ENCODE measurements around the gene GPR78.
A peak's percentile ranks its signal among the peaks of the same experiment; 100 is the strongest.

GPR78 gene, protein sequence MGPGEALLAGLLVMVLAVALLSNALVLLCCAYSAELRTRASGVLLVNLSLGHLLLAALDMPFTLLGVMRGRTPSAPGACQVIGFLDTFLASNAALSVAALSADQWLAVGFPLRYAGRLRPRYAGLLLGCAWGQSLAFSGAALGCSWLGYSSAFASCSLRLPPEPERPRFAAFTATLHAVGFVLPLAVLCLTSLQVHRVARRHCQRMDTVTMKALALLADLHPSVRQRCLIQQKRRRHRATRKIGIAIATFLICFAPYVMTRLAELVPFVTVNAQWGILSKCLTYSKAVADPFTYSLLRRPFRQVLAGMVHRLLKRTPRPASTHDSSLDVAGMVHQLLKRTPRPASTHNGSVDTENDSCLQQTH

DNA sequence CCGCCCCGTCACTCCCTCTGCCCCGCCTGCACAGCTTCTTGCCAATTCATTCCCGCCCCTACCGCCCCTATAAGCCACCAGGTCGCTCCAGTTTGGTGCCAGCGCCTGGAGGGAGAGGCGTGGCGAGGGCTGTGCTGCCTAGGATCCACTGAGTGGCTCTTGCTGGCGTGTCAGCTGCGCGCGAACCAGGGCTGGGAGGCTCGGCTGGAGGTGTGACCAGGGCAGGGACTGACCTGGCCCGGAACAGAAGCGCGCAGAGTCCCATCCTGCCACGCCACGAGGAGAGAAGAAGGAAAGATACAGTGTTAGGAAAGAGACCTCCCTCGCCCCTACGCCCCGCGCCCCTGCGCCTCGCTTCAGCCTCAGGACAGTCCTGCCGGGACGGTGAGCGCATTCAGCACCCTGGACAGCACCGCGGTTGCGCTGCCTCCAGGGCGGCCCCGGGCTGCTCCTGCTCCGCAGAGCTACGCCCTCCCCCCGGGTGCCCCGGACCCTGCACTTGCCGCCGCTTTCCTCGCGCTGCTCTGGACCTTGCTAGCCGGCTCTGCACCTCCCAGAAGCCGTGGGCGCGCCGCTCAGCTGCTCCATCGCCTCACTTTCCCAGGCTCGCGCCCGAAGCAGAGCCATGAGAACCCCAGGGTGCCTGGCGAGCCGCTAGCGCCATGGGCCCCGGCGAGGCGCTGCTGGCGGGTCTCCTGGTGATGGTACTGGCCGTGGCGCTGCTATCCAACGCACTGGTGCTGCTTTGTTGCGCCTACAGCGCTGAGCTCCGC is at the start of gene GPR78:
Gene GPR78, plus strand, starts transcription at position 72 of the 773 bp plus-strand sequence. Its CDS starts 591 bp downstream, at position 663.
- peak; percentile 16 to 23 for DNase-seq (ENCODE audit: low read depth in 2 of 2)

- no peak for DNase-seq (ENCODE audit: low read depth in 2 of 2)
Observed at GRCh38 chr4:8532245-8532781, 47.9 kb upstream of the GPR78 start.

DNA sequence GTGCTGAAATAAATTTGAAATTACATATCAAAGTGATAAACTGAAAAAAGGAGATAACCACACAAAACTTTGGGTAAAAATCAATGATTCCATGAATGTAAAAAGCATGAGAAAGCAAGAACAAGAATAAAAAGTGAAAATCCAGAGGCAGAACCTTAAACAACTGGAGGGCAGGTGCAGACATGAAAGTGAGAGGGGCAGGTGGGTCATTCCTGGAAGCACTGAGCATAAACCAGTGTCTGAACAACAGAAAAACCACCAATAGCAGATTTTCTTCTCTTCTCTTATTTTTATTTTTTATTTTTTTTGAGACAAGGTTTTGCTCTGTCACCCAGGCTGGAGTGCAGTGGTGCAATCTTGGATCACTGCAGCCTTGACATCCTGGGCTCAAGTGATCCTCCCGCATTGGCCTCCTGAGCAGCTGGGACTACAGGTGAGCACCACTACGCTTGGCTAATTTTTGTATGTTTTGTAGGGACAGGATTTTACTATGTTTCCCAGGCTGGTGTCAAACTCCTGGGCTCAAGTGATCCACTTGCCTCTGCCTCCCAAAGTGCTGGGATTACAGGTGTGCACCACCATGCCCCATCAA is 46.8 kb upstream of the GPR78 start:
- DNase-seq (ENCODE audit: low read depth in 2 of 2): no peak

DNA sequence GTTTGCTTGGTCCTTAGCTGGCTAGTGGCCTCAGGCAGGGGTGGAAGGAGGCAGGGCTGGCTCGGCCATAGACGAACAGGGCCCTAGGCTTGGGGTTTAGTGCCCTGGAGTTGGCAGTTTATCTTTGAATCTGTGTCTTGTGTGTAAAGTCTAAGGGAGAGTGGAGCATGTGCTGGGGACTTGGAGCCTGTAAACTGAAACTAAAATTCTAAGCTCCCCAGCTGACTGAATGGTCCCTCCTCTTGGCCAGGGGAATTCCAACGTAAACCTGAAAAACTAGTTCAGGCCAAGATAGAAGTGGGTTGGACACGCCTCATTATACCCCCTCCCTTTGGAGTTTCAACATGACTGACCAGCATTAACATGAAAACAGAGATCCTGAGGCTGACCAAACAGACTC is 46.1 kb upstream of the GPR78 start:
- no peak for DNase-seq (ENCODE audit: low read depth in 2 of 2)

DNA sequence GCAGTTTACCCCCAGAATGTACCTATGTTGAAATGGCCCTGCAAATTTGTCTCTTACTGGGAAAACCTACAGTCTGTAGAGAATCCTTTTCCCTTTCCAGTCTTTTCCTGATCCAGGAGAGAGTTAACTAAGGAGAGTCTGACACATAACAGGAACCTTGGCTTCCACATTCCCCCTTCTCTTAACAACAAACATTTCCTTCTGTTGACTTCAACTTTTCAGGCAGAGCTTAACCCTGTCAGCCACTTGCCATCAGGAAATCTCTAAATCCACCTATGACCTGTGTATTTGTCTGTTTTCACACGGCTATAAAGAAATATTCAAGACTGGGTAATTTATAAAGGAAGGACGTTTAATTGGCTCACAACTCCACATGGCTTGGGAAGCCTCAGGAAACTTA is 45.6 kb upstream of the GPR78 start:
- DNase-seq (ENCODE audit: low read depth in 2 of 2): no peak

DNA sequence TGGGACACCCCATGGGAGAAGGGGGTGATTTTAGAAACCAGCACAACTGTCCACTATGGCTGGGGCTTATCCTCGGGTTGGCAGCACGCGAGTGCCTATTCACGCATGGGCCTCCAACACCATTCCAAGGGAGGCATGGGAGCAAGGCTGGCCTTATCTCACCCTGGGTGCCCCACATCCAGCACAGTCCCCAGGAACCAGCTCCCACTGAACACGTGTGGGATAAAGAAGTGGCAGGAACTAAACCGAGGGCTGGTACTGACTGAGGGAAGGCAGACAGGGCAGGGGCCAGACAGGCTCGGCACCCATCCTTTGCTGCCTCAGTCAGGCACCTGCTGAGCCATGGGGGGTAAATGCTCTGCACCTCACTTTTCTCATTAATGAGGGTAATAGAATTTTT is 43.7 kb upstream of the GPR78 start:
- DNase-seq (ENCODE audit: low read depth in 2 of 2): no peak

DNA sequence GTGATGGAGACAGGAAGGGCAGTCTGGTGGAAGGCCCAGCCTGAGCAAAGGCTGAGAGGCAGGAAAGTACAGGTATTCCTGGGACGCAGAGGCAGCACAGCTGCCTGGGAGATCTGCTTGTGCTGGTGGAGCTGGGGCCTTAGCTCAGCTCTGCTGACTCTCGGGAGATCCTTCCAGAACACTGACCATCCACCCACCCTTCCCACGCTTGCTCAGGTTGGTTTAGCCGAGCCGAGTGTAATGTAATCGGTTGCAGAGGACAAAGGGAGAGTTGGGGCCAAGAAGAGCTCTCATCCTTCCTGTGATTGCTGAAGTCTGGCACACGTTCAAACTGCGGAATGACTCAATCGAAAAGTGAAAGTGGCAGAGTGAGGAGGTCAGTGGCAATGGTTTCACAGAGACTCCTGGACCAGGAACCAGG is 43.1 kb upstream of the GPR78 start:
- no peak for DNase-seq (ENCODE audit: low read depth in 2 of 2)

GRCh38 chr4:8538076-8538702 is 42.0 kb upstream of the GPR78 start:
- DNase-seq (ENCODE audit: low read depth in 2 of 2): no peak

DNA sequence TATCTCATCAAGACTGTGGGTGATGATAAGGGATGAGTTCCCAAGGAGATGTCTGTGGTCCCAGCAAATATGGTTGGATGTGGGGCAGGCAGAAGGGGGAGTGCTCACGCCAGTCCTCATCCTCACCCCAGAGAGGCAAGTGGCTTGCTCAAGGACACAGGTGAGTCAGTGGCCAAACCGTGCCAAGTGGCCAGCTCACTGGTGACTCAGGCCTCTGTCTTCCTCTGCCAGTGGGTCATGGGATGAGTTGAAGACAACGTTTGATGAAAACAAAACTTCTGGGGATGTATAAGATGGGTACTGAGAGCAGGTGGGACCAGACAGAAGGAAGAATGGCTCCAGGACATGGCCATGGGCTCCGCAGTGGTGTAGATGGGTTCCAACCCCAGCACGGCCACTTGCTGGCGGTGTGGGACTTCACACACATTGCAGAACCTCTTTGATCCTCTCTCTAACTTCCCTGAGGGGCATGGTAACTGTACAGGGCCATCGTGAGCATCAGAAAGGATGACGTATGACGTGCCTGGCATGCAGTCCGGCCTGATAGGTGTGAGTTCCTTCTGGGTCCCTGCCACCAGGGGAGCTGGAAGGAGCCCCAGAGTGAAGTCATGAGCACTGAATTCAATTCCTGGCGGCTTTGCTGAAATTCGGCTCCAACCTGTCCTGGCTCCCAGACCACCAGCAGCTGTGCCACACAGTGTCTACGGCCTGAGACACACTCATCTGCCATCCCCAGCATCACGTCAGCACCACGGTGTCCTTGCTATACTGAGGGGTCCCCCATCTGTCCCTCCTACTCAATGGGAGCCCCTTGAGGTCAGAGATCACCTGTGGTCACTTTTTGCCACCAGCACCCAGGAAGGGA is 41.3 kb upstream of the GPR78 start:
- no peak for DNase-seq (ENCODE audit: low read depth in 2 of 2)

DNA sequence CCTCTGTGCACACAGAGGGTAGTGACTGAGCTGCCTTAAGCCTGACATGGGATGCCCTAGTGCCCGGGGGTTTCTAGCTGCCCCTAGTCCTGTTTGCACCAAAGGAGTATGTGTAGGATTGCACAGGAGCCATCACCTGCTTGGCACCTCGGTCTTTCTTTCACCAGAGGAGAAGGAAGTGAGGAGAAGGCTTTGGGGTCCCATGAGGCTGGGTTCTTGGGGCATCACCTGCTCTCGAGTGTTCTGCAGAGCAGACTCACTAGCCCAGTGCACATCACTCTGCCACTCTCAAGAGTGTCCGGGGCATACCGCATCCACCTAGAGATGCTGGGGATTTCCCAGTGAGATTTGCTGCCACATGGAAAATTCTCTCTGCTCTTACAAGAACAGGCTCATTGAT is 40.5 kb upstream of the GPR78 start:
- no peak for DNase-seq (ENCODE audit: low read depth in 2 of 2)

DNA sequence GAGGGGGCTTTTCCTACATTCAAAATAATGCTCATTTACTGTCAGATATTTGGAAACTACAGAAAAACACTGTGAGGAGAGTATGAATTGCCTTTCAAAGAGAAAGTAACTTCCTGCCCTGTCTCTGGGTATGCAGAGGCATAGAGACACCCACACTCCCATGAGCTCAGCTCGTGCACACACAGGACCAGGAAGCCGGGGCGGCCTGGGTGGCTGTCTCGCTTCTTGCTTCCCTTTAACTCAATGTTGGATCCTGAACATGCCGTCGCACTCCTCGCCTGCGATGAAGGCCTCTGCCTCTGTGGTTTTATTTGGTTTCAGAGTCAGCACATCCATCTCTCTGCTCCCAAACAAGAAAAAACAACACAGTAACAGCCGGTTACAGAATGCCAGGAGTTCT is 40.1 kb upstream of the GPR78 start:
- DNase-seq (ENCODE audit: low read depth in 2 of 2): peak in 1 of 2 donors; percentile 4

DNA sequence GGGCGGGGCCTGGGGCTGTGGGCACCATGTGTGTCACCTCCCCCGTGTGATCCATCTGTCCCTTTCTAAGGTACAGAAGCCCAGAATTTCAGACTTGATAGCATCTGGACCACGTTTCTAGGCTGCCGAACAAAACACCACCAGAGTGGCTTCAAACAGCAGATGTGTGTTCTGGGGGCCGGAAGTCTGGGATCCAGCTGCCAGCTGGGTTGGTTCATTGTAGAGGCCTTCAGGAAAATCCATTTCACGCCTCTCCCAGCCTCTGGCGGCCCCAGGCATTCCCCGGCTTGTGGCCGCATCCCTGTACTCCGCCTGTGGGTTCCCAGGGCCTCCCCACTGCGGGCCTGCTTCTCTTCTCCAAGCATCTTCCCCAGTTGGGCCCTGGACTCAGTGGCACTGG is 39.6 kb upstream of the GPR78 start:
- no peak for DNase-seq (ENCODE audit: low read depth in 2 of 2)

DNA sequence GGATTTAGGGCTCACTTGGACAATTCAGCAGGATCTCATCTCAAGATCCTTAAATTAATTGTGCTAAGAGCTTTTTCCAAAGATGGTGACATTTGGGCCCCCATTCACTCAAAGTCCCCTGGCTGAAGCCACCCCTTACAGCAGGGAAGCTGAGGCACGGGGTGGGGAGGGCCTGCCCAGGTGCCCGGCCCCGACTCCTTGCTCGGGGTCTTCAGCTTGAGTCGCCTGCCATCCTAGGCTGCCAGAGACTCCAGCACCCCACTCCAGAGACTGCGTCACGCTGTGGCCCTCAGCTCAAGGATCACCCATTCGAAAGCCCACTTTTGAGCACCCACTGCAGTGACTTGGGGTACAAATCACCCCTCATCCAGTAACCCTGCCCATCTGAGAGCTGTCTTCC is 39.2 kb upstream of the GPR78 start:
- DNase-seq (ENCODE audit: low read depth in 2 of 2): no peak

DNA sequence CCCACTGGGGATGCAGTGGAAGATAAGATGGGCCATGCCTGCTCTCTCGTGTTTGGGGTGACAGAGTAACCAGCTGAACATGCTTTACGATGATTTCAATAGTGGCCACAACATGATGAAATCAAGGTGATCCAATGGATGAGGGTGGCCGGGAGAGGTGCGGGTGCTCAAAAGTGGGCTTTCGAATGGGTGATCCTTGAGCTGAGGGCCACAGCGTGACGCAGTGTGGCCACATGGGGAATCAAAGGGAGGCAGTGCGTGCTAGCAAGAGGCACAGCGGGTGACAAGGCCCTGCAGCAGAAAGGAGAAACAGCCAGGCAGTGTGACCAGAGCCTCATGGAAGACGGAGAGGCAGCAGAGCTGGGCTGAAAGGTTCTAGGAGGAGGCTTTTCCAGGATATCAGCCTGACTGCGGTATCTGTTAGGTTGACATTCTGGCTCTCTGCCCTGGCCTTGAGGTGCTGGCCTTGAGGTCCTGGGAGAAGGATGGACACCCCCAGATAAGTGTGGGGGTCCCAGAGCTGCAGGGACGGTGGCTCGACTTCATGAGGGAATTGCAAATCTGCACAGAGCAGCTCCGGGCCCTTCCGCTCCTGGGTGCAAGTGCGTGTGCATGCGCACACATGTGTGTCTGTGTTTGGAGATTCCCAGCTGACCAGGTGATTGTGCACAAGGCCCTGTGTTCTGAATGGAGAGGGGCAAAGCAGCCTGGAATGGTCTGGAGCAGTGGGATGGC is 38.0 kb upstream of the GPR78 start:
- DNase-seq (ENCODE audit: low read depth in 2 of 2): no peak

DNA sequence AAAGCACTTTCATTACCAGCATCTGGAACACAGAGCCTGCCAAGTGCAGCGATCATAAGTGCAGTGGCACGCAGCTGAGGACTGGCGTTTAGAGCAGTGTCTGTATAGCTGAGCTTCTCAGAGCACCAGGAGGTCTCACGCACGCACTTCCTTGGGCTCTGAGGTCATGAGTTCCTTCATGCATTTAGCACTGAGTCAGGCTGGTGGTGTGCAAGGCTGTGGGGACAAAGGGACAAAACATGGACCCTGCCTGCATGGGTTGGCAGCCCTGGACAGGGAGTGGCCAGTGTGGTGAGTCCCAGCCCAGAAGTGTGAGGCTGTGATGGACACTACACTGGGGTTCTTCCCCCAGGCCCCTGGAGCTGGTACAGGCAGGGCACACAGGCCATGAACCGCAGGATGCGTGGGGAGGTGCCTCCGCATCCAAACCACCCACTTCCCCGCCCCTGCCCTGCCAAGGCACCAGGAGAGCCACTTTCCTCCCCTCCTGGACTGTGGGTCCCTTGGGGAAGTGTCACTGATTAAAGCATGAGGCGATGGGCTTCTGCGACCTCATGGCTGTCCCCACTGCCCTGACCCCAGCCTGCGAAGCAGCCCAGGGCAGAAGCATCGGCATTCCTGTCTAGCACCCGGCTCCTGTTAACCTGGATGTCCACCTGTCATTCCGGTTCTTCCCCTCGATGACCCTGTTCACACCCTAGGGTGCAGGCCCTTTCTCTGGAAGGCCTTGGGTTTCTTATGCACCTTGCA is 37.2 kb upstream of the GPR78 start:
- no peak for DNase-seq (ENCODE audit: low read depth in 2 of 2)

DNA sequence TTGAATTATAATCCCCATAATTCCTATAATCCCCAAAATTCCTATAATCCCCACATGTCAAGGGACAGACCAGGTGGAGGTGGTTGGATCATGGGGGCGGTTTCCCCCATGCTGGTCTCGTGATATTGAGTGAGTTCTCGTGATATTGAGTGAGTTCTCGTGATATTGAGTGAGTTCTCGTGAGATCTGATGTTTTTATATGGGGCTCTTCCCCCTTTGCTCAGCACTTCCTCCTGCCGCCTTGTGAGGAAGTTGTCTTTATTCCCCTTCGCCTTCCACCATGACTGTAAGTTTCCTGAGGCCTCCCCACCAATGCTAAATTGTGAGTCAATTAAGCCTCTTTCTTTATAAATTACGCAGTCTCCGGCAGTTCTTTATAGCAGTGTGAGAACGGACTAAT is 36.6 kb upstream of the GPR78 start:
- DNase-seq (ENCODE audit: low read depth in 2 of 2): no peak

- DNase-seq (ENCODE audit: low read depth in 2 of 2): no peak
Observed at GRCh38 chr4:8544282-8544681, 35.9 kb upstream of the GPR78 start.

DNA sequence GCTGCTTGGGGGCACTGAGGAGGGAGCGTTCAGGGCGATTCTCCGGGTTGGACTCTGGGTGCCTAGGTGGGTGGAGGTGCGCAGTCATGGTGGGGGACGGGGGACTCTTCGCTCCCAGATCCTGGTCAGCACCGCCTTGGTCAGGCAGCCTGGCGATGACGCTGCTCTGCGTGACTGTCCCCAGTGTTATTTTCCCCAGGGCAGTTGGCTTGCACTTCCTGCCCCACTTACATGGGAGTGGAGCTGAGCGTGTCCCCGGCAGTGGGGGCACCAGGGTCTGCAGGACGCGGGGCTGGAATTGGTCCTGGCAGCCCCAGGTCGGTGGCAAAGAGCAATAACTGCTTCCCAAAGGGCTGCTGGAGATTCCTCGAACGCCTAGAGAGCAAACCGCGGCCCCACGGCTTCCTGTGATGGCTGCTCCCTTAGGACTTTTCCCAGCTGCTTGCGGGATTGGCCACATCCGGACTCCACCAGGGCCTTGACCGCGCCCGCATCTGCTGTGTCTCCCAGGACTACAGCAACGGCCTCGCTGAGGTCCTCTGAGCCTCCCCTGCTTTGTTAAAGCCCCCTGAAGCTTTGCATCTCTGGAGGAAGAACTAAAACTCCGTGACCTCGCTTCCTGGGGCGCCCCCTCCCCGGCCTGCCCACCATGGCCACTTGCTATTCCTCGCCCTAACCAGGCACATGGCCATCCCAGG is 35.3 kb upstream of the GPR78 start:
- no peak for DNase-seq (ENCODE audit: low read depth in 2 of 2)

DNA sequence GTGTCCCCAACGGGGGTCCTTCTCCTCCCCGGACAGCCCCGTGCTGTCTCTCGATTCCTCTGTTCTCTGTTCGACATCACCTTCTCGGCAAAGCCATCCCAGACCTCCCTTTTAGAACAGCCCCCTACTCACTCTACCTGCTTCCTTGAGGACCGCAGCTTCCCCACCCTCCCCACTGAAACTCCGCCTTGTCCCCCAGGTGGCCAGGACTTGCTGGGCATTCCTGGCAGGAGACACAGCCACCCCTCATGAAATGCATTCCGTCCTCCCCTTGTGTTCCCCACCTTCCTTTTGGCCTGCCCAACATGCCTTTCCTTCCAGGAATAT is 34.8 kb upstream of the GPR78 start:
- DNase-seq (ENCODE audit: low read depth in 2 of 2): no peak

Data from stimulated activated CD4-positive, alpha-beta T cell treated with anti-CD3 and anti-CD28 coated beads, Interleukin-15, amount 100 ng/mL, for 48 hours (primary cell).